ENCODE measurements around the gene SMAD5.
A peak's percentile ranks its signal among the peaks of the same experiment; 100 is the strongest.

The SMAD5 gene

GRCh38 chr5:136115183-136115865, 17.3 kb upstream of the SMAD5 start:
- DNase-seq (ENCODE audit: low read depth): no peak

DNA sequence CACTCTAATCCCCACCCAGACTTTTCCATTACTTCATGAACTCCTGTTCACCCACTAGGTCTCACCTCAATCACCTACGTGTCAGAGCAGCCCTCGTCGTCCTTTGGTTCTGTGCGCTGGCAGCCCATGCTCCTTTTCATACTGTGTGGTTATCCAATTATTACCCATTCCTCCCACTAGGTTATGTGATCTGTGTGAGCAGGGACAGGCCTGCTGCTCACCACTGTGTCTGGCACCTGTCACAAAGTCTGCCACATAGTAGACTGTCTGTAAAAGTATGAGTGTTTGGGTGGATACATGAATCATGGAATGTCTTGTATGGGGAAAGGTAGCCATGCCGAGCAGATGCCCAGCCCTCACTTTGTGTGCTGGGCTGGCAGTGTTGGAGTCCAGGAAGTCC, 12.1 kb upstream of the SMAD5 start:
- DNase-seq (ENCODE audit: low read depth): no peak

DNA sequence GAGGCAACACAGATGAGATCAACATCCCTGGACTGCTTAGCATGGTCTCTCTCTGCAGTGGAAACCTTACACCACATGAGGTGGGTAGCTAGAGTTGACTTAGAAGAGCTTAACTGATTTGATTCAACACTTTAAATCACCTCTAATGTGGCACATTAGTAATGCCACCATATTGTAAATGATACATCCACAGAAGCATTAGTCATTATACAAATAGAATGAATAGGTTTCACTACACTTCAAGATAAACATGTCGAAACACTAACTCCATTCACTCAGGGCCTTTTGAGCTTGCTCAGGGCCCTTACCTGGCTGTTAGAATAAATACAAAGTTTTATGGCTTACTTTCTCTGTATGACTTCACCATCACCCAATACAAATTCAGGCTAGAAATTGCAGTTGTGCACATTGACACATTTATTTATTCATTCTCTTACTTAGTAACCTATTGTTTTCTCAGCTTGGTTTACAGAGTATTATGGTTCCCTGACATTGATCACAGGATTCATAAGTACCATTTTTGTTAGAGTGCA, 9.3 kb upstream of the SMAD5 start:
- no peak for DNase-seq (ENCODE audit: low read depth)

DNA sequence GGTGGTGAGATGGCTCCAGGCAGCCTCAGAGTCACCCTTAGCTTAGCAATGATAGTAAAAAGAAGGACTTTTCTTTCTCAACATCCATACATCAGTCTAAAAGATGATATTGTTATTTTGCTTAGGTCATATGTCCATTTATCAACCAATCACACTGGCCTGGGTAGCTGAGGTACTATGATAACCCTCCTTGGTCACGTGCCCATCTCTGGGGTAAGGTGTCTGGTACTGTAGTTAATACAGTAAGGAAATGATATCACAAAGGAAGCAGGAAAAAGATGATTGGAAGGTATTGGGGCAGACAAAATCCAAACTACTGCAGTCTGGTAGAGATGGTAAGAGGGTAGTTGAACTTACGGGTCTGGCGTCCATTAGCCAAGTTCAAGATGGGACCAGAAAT, 5.1 kb upstream of the SMAD5 start:
- DNase-seq (ENCODE audit: low read depth): no peak

GRCh38 chr5:136128481-136128880, 4.2 kb upstream of the SMAD5 start:
- DNase-seq (ENCODE audit: low read depth): no peak

GRCh38 chr5:136129445-136129844, 3.2 kb upstream of the SMAD5 start:
- no peak for DNase-seq (ENCODE audit: low read depth)

GRCh38 chr5:136130581-136130980, 2.1 kb upstream of the SMAD5 start:
- DNase-seq (ENCODE audit: low read depth): no peak

GRCh38 chr5:136132087-136132486, 558 bp upstream of the SMAD5 start:
- no peak for DNase-seq (ENCODE audit: low read depth)

DNA sequence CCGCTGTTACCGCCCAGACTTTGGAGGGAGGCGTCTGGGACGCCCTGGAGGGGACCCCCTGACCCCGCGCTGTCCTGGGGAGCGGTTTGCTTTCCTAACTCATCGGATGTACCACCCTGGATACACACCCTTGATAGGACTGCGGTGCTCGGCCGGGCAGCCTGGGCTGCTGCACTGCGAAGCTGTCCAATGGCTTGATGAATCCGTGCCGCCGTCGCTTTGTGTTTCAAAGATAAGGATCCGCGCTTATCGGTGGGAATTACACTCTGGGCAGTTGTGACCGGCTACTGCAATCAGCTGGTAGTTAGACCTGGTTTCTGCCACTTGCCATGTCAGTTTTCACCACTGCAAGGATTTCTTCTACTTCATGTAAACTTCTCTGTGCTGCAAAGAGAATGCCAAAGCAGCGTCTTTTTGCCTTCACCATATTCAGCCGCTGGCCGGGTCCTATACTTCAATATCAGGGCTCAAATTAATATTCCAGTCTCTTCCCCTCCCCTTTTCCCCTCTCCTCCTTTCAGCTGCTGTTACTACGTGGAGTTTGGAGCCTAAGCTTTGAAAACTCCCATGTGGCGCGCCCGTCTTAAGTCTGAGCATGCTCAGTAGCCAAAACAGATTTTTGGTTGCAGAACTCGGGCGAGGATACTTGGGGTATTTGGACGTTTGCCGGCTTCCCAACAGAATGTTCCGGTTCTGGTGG, 727 bp downstream of the SMAD5 start:
- peak; percentile 7 for DNase-seq (ENCODE audit: low read depth)

DNA sequence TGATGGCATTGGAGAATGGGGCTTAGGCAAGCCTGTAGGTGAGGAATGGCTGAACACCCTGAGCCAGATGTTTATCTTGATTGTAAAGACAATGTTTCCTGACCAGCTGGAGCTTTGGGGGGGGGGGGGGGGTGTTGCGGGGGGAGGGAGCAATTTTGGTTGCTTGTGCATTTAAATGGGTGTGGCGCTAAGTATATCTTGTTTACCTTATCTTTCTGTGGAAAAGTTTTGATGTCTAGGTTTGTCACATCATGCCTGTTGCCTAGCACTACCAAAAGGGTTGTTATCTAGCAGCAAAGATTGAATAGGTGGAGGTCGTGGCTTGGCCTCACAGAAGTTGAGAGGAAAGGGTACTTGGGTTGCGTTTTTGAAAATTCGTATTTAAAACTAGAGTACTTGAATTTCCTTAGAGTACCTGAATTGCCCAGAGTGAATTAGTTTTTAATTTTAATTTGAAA, 1.3 kb downstream of the SMAD5 start:
- no peak for DNase-seq (ENCODE audit: low read depth)

GRCh38 chr5:136134653-136135052, 2.0 kb downstream of the SMAD5 start:
- DNase-seq (ENCODE audit: low read depth): no peak

DNA sequence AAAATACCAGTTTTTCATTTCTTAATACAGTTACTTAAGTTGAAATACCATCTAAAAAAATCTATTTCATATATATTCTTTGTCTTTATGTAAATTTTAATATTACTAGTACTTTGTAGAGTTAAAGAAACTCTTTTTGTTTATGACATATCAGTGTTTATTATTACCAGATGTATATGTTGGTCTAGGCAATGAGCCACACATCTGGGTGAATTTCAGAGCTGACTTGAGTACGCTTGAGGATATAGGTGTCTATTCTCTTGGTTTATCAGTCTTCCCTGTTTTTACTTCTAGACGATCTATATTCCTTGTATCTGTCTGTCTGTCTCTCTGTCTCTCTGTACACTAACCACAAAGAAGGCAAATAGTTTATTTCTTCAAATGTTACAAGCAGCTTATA, 2.9 kb downstream of the SMAD5 start:
- DNase-seq (ENCODE audit: low read depth): no peak

DNA sequence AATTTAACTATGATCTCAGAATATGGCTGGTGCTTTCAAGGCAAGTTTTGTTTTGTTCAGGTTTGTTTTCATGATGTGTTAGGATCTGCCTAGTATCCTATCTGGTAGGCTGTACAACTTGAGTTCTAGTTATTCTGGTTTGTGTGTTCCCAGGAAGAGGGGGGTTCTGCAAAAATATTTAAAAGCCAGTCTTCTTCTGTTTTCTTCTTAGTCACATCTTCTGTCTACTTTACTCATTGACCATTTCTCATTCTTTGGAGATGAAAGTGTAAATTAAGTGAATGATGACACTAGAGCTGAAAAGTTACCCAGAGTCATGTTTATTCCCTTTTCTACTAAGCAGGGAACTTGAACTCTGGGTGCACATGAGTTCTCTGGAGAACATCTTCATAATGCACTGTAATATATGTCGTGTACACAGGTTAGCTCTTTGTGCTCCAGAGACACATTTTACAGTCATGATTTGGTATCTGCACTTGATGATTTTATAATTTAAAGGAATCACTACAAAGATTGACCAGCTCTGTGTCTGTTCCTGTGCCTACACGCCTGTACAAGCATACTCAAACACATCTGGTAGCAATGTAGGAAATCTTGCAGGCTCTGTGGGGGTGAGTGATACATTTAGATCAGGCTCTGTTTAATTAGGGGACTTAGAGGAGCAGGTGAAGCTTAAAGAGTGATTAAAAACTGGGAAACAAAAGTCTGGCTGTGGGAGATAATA, 5.0 kb downstream of the SMAD5 start:
- no peak for DNase-seq (ENCODE audit: low read depth)

GRCh38 chr5:136141561-136141960, 8.9 kb downstream of the SMAD5 start:
- no peak for DNase-seq (ENCODE audit: low read depth)

- DNase-seq (ENCODE audit: low read depth): no peak
Measured at GRCh38 chr5:136143312-136143711, 10.7 kb downstream of the SMAD5 start.

- DNase-seq (ENCODE audit: low read depth): no peak
Measured at GRCh38 chr5:136143763-136144162, 11.1 kb downstream of the SMAD5 start.

DNA sequence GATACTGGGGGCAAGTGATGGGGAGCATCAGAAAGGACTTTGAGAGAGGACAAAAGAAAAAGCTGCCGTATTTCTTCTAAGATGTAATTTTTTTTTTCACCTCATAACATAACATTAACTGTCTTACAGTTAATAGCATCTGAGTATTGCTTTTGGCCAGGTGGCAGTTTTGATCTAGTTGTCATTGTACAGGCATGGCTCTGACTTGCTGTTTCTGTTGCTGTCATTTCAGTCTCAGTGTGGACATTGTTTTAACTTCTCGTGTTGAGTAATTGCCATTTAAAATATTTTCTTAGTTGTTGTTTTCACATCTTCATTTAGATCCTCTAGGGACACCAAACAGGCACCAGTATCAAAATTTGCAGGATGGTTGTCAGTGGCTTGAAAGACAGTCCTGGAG, 12.4 kb downstream of the SMAD5 start:
- no peak for DNase-seq (ENCODE audit: low read depth)

- no peak for DNase-seq (ENCODE audit: low read depth)
Measured at GRCh38 chr5:136146201-136146600, 13.6 kb downstream of the SMAD5 start.

- no peak for DNase-seq (ENCODE audit: low read depth)
Measured at GRCh38 chr5:136147632-136148031, 15.0 kb downstream of the SMAD5 start.

GRCh38 chr5:136149891-136150290, 17.2 kb downstream of the SMAD5 start:
- no peak for DNase-seq (ENCODE audit: low read depth)

GRCh38 chr5:136153581-136154236, 21.1 kb downstream of the SMAD5 start:
- no peak for DNase-seq (ENCODE audit: low read depth)

- DNase-seq (ENCODE audit: low read depth): no peak
Measured at GRCh38 chr5:136155078-136155477, 22.4 kb downstream of the SMAD5 start.

All from activated T-cell treated with anti-CD3 and anti-CD28 coated beads for 24 hours (primary cell).